NCI-H2029 (cell line): ENCODE data around the gene CYRIA.

Source experiments
- DNase-seq: peaks from one replicate; lab custom pipeline; 2025; lab: John Stamatoyannopoulos, UW

The CYRIA gene

DNA sequence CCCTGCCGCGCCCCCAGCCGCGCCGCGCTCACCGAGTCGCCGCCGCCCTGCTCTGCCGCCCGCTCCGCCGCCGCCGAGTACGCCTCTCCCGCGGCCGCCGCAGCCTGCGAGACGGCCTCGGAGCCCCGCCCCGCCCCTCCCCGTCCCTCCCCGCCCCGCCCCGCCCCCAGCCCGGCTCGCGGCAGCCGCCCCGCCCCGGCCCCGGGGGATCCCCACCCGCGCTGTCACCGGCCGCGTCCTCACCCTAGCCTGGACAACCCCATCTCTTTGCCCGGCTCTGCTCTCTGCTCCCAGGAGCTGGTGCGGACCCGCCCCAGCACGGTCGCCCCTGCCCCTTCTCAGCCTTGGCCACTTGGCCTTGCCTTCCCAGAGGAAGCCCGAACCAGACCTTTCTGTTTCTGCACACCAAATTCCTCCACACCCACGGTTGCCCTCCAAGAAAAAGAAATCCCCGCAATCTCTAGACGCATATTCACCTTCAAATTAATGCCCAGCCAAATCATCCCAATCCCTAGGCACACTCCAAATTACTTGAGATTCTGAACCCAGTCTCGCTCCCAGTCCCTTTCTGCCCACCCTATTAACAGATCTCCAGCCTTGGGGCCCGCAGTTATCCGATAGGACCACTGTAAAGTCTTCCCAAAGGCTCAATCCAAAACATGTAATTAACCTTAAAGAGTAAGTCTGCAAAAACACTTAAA lies at the start of gene CYRIA:
CYRIA (minus strand) TSS at position 87 of the 701 bp plus-strand sequence. CDS start 77,715 bp downstream, outside the sequence.
- DNase-seq, result no peak

- no peak for DNase-seq
Observed at GRCh38 chr2:16713011-16713423, 47.4 kb upstream of the CYRIA start.

- DNase-seq, result no peak
Observed at GRCh38 chr2:16709769-16710168, 44.1 kb upstream of the CYRIA start.

- DNase-seq, result no peak
Observed at GRCh38 chr2:16708173-16708572, 42.5 kb upstream of the CYRIA start.

DNA sequence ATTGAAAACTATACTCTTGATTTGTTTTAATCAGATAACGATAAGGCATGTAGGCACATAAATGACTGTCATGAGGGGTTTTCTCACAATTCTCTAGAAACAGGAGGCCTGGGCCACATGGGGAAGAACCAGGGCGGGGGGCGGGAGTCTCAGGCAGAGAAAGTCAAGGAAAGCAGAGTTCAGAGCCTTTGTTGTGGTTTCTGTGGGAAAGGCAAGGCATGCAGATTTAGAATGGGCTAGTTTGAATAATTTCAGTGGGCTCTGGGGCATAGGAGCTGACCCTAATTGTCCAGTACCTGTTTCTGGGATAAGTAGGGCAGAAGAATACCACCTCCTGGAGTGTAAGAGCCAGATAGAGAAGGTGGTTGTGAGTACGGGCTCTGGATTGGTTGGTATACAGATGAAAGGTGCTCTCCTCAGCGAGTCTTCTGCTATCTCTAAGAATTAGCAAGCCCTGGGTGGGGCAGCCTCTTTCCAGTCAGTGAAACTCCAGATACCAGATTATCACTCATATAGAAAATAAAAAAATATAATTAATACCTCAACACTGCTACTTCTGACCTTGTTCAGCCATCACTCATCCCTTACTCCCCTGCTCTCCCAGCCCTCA lies 41.5 kb upstream of the CYRIA start:
- DNase-seq, result no peak

GRCh38 chr2:16700551-16701259 lies 35.1 kb upstream of the CYRIA start:
- DNase-seq, result no peak

- DNase-seq, result no peak
Observed at GRCh38 chr2:16693854-16694253, 28.2 kb upstream of the CYRIA start.

DNA sequence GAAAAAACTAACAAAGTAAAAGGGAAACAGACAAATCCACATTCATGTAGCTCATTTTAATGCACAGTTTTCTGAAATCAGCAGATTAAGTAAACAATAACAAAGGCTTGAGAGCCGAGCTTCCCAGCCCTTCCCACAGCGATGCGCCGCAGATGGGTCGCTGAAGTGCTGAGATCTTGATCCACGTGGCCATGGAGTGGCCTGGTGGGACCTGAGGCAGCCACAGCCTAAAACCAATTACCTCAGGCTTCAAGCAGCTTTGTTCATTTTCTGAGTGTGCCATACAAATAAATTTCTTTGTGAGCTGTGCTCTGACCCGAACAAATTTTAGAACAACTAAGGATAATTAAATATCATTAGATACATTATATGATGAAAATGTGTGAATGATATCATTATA lies 25.6 kb upstream of the CYRIA start:
- no peak for DNase-seq

DNA sequence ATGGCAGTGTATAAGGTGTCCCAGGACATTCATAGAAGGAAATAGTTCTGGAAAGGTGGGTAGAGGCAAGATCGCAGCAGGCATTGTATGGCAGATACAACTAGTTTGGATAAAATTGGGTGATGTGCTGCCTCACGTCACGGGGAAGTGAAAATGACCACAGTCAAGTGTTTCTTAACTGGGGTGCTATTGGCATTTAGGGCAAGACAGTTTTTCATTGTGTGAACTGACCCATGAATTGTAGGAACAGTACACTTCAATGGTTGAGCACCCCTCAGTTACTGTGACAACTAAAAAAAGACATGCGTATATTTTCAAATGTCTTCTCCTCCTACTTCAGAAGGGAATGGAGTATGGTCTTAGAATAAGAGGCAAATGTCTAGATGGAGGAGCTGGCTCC lies 22.3 kb upstream of the CYRIA start:
- no peak for DNase-seq

- DNase-seq, result no peak
Observed at GRCh38 chr2:16687222-16687621, 21.6 kb upstream of the CYRIA start.

- no peak for DNase-seq
Observed at GRCh38 chr2:16686641-16687040, 21.0 kb upstream of the CYRIA start.

DNA sequence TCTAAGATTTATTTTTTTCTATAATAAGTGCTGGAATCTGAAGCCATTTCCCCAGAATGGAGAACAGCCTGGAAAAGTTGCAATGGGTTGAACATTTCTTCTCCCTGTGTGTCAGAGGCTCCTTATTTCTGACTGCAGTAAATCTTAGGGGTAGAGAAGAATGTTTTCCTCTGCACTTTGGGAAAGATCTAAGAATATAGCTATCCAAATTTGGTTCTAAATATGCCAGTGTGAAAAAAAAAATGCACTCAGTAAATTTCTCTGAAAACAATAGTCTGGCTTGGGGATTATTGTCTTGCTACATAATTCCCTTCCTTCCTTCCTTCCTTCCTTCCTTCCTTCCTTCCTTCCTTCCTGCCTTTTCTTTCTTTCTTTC lies 19.7 kb upstream of the CYRIA start:
- DNase-seq, result no peak

GRCh38 chr2:16684676-16685339 lies 19.2 kb upstream of the CYRIA start:
- no peak for DNase-seq

DNA sequence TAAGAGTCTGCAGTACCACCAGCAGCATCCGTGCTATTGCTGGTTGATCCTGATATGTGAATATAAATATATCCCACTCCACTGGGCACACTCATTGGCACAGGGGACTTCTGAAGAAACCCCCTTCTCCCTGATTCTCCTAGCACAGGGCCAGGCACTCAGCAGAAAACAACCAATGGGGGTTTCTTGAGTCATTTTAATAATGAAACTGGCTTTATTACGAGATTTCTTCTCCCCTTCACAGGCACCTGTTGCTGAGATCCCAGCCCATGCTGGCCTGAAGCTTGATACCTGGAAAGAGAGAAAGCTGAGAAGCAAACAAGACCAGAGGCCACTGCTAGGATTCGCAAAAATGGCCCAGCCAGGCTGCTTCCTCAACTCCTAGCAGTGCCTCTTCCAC lies 17.9 kb upstream of the CYRIA start:
- DNase-seq, result no peak

DNA sequence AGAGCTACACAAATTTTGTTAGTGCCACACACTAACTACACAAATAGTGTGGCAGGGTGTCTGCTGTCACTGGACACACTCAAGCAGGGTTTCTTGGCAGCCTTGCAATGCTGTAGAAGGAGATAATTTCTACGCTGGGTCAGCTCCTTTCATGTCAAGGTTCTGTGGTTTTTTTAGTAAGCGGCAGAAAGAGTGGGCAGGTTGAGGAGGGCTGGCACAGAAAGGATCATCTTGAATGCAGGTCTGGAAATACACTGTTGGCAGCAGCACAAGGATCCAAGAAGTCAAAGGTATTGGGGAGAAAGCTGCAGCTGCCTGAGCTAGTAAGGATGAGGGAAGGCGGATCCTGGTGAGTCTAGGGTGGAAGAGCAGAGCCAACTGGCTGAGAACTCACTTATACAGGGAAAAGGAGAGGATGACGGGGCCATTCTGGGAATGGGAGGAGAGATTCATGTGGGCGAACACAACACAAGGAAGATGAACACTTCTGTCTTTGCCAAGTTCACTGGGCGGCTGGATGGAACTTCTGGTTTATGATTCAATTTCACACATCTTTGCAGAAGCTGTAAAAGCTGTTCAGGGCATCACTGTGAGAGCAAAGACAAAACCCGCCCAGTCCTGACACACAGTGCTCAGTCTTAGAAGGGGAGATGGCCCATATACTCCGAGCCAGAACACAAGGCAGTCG lies 16.9 kb upstream of the CYRIA start:
- DNase-seq, result no peak

DNA sequence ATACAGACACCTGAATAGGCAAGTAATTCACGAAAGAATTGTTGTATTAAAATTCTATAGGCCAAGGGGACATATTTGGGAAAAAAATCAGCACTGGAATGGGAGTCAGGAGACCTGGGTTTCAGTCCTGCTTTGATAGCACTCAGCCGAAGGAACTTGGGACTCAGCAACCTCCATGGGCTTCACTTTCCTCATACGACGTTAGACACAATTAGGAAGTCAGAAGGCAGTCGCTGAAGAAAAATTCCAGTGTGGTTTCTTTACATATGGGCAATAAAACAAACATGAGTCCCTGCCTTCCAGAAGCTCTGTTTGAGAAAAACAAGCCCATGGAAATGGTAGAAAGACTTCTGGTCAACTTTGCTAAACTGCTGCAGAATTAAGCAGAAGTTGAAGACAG lies 15.1 kb upstream of the CYRIA start:
- no peak for DNase-seq

DNA sequence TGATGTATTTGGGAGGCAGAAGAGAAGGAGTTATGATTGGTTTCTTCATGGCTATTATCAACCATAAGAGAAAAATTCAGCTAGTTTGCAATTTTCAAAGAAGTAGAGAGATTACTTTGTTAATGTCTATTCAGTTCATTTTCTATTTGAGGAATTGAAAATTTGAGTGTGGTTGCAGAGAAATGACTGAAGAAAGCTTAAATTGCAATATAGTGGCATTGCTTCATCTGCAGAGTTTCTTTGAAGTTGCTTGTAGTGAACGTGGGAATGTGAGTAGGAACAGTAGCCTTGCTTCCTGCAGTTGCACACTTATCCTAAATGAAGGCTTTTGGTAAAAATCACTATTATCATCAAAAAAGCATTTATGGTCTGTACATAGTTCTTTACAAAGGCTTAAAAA lies 14.7 kb upstream of the CYRIA start:
- no peak for DNase-seq

DNA sequence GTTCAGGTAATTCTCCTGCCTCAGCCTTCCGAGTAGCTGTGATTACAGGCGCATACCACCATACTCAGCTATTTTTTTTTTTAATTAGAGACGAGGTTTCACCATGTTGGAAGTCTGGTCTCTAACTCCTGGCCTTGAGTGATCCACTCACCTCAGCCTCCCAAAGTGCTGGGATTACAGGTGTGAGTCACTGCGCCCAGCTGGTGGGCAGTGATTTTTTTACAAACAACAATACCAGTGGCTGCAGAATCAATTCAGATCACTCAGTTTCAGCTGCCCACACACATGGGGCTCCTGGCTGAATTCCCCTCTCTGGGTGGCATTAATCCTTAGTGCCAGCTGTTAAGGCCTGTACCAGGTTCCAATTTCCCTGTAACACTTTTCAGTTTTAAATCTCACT lies 13.3 kb upstream of the CYRIA start:
- no peak for DNase-seq

- no peak for DNase-seq
Observed at GRCh38 chr2:16677875-16678274, 12.2 kb upstream of the CYRIA start.

- no peak for DNase-seq
Observed at GRCh38 chr2:16675781-16676180, 10.1 kb upstream of the CYRIA start.

DNA sequence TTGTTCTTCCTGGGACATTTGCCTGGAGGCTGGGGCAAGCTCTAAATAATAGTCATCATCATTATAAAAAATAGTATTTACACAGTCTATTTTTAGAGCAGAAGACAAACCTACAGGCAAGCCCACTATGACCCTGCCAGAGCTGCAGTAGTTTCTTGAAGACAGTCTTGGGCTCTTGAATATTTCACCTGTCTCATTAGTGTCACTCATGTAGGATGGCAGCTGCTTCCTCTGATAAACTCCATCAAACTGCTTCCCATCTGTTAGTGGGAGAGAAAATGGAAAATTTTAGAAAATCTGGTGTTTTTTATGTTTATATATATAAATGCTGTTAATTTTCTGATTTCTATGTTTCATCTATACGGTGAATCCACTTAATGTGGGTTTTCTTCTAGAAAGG lies 8.5 kb upstream of the CYRIA start:
- no peak for DNase-seq

DNA sequence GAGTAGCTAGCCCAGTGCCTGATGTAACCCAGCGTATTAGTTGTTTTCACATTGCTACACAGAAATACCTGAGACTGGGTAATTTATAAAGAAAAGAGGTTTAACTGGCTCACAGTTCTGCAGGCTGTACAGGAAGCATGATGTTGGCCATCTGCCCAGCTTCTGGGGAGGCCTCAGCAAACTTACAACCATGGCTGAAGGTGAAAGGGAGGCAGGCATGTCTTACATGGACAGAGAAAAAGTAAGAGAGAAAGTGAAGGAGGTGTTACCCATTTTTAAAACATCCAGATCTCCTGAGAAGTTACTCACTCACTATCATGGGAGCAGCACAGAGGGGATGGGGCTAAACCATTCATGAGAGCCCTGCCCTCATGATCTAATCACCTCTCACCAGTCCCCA lies 6.1 kb upstream of the CYRIA start:
- DNase-seq, result no peak
